CD4-positive, alpha-beta T cell (primary cell): Measurements from ENCODE around the gene ZFP3. TPM values are rescaled to one million over a fixed set of nuclear protein-coding genes. Genes with fewer than 3 reads are reported as not detected.
"Not testable (repeated sequence)": the region's sequence is repeated elsewhere in the genome, so short reads cannot be mapped to it uniquely, and the experiment has no call there.

ENCODE experiments used
- ATAC-seq: fragments of 200-7000 bp; cut with Tn5 transposase; one replicate; pipeline ENCODE4 v1.10.0; 2022; ENCODE audit warnings: mild to moderate bottlenecking; ENCODE audit not compliant: poor library complexity
- CTCF ChIA-PET: fragments of 350-600 bp; sonication (Branson Sonifier 250); formaldehyde crosslinking; loops from one replicate; lab custom pipeline; 2021; ENCODE audit warnings: antibody characterized with exemption, inconsistent platforms; lab: Charles Lee
- POLR2A ChIA-PET: fragments of 350-600 bp; sonication (Branson Sonifier 250); formaldehyde crosslinking; loops from one replicate; lab custom pipeline; 2021; ENCODE audit warnings: antibody characterized with exemption, inconsistent platforms; lab: Charles Lee
- DNase-seq, 14 experiments: peaks; one replicate each; pipeline ENCODE4 v3.0.0-alpha.2; 2013 to 2020; ENCODE audit warnings: mixed read lengths in 2 of 14
- H3K27ac ChIP-seq, 2 donors: one replicate each; pipeline versions ENCODE4 v1.5.1 to v1.7.0; 2013; ENCODE audit warnings: low read length in 2 of 2, low read depth in 1 of 2, mild to moderate bottlenecking in 1 of 2
- H3K27me3 ChIP-seq, 2 experiments: 1 replicate in 1 of 2; 2 replicates in 1 of 2; pipeline versions ENCODE4 v1.6.1 to v1.7.0; 2013; ENCODE audit warnings: low read length in 2 of 2, control low read depth in 1 of 2, mild to moderate bottlenecking in 1 of 2, moderate library complexity in 1 of 2; ENCODE audit not compliant: insufficient read depth in 2 of 2, control insufficient read depth in 1 of 2
- H3K36me3 ChIP-seq: one replicate; pipeline ENCODE4 v1.6.1; 2013; ENCODE audit warnings: low read length, control low read depth; ENCODE audit not compliant: insufficient read depth
- H3K4me1 ChIP-seq: one replicate; pipeline ENCODE4 v1.6.1; 2013; ENCODE audit warnings: low read length, control low read depth; ENCODE audit not compliant: insufficient read depth
- H3K4me3 ChIP-seq: one replicate; pipeline ENCODE4 v1.5.1; 2013; ENCODE audit warnings: mild to moderate bottlenecking, low read length, moderate library complexity
- H3K9me3 ChIP-seq, 2 experiments: 1 replicate in 1 of 2; 2 replicates in 1 of 2; pipeline versions ENCODE4 v1.6.1 to v1.7.0; 2013; ENCODE audit warnings: low read length in 2 of 2, mild to moderate bottlenecking in 2 of 2, control low read depth in 1 of 2, moderate library complexity in 1 of 2; ENCODE audit not compliant: control insufficient read depth in 1 of 2, insufficient read depth in 1 of 2
- H3K27ac Mint-ChIP-seq: one replicate; pipeline ENCODE4 v1.8.0; 2020; ENCODE audit warnings: mixed read lengths
- H3K27me3 Mint-ChIP-seq: one replicate; pipeline ENCODE4 v1.8.0; 2021; ENCODE audit warnings: mixed read lengths
- H3K36me3 Mint-ChIP-seq: one replicate; pipeline ENCODE4 v1.8.0; 2021; ENCODE audit warnings: low read depth, mixed read lengths
- H3K4me1 Mint-ChIP-seq: one replicate; pipeline ENCODE4 v1.8.0; 2021; ENCODE audit warnings: low read depth, mixed read lengths
- H3K4me3 Mint-ChIP-seq: one replicate; pipeline ENCODE4 v1.8.0; 2020; ENCODE audit warnings: mild to moderate bottlenecking, mixed read lengths
- H3K9me3 Mint-ChIP-seq: one replicate; pipeline ENCODE4 v1.8.0; 2020; ENCODE audit warnings: mixed read lengths
- intact Hi-C, 2 experiments: fragments of 100-400 bp; cut with DNase I in 1 of 2; cut with micrococcal nuclease in 1 of 2; formaldehyde crosslinking; loops; one replicate each; pipeline versions ENCODE4 v1.15.1 to v1.9.0; 2023 to 2025; cut with DNase I, micrococcal nuclease
- total RNA-seq, 174 experiments: library from RNA in 2 of 174; stranded (reverse) in 2 of 174; gene quantifications; one replicate each; pipeline ENCODE4 v1.2.3 and lab custom pipeline; 2021 to 2026
- TF ChIP-seq, protein P1 (sequence below): fragments of 200-600 bp; IDR thresholded peaks from one replicate; pipeline ENCODE4 v1.8.0; 2022; ENCODE audit warnings: antibody characterized with exemption, mild to moderate bottlenecking

Gene ZFP3
- total RNA-seq, 2 experiments from 2014 or later = 2.4 TPM

DNA sequence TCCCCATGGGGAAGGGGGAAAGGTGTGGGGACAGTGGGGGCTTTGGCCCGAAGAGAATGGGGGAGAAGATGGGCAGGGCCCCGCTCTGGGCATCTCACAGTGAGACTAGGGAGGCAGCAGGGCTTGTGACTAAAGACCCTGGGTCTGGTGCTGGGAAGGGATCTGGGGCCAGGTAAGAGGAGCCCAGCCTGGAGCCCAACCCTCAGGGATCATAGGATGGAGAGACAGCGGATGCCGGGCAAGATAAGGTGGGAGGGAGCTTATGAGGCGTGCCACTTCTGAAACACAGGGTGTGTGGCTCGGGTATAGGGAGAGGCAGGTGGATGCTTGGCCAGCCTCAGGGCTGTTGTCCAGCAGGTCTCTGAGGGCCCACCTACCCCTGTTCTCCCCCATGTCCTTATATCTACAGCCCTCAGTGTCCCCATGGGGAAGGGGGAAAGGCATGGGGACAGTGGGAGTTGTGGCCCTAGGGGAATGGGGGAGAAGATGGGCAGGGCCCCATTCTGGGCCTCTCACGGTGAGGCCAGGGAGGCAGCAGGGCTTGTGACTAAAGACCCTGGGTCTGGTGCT is 53.0 kb downstream of the ZFP3 start:
- TF ChIP-seq, protein P1, sequence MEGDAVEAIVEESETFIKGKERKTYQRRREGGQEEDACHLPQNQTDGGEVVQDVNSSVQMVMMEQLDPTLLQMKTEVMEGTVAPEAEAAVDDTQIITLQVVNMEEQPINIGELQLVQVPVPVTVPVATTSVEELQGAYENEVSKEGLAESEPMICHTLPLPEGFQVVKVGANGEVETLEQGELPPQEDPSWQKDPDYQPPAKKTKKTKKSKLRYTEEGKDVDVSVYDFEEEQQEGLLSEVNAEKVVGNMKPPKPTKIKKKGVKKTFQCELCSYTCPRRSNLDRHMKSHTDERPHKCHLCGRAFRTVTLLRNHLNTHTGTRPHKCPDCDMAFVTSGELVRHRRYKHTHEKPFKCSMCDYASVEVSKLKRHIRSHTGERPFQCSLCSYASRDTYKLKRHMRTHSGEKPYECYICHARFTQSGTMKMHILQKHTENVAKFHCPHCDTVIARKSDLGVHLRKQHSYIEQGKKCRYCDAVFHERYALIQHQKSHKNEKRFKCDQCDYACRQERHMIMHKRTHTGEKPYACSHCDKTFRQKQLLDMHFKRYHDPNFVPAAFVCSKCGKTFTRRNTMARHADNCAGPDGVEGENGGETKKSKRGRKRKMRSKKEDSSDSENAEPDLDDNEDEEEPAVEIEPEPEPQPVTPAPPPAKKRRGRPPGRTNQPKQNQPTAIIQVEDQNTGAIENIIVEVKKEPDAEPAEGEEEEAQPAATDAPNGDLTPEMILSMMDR = no peak
- ChIA-PET CTCF (no interaction called here), POLR2A (no interaction called here)
- H3K4me1 ChIP-seq = no peaks in the 10 kb centered on the region
- no peak overlapping the region for H3K4me3 ChIP-seq
- H3K27me3 ChIP-seq = no peaks in the 10 kb centered on the region
- DNase-seq = no peak
- H3K36me3 ChIP-seq = no peaks in the 10 kb centered on the region
- ATAC-seq = no peak
- intact Hi-C loops = no loop called here
- H3K27ac ChIP-seq = no peak overlapping the region
- H3K9me3 Mint-ChIP-seq = no peaks in the 10 kb centered on the region
- no peaks in the 10 kb centered on the region for H3K4me1 Mint-ChIP-seq
- no peak overlapping the region for H3K4me3 Mint-ChIP-seq
- no peaks in the 10 kb centered on the region for H3K9me3 ChIP-seq
- H3K27ac Mint-ChIP-seq = no peak overlapping the region
- H3K36me3 Mint-ChIP-seq = no peaks in the 10 kb centered on the region
- peaks cover 14% of the 10 kb centered on the region for H3K27me3 Mint-ChIP-seq

DNA sequence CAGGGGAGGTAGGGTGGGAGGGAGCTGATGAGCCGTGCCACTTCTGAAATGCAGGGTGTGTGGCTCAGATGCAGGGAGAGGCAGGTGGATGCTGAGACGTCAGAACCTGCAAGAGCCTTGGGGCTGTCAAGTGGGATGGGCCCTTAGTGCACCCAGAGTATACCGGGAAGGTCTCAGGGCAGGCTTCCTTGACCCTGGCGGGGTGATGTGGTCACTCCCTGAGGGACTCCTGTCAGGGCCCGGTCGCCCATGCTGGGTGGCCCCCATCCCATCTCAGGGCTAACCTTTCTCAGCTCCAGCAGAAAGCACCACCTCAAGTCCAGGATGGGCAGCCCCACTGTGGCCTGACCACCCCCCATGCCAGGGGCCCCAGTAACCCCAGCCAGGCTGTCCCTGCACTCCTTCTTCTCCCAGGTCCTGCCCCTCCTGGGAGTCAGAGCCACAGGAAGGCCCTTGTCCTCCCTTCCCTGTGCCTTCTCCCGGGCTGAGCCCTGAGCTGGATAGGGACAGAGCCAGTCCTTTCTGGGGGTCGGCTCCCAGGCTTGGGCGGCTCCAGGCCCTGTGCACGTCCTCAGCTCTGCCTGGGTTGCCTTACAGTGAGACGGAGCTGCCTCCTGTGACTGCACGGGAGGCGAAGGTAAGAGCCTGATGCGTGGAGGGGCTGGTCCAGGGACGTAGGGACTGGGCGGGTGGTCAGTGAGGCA is 53.7 kb downstream of the ZFP3 start:
- not testable (repeated sequence) for H3K27ac ChIP-seq

DNA sequence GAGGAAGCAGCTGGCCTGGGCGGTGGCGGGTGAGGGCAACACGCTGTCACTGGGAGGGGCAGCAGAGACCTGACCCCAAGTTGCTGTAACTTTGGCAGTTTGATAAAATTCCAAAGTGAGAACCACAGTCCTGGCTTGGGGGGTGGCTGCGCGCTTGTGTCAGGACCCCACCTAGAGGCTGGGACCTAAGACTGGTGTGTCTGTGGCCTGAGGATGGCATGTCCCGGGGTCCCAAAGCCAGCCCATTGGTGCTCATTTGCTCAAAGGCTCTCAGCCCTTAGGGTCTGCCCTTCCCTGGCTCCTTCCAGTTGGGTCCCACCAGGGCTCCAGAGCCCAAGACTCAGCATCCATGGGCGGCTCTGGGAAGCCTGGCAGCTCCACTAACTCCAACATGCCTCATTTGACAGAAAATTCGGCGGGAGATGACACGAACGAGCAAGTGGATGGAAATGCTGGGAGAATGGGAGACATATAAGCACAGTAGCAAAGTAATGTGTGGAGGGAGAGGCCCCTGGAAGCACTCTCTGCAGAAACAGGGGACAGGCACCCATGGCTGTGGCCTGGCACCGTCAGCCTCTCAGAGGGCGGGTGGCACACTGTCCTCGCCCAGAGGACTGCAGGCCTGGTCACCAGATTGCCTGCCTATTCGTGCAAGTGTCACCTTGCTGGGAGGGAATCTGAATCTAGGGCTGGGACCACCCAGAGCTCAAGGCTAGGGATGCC is 54.4 kb downstream of the ZFP3 start:
- DNase-seq, intact Hi-C loops, H3K36me3 ChIP-seq, ATAC-seq, H3K4me1 ChIP-seq, H3K27me3 Mint-ChIP-seq, H3K27ac Mint-ChIP-seq, H3K36me3 Mint-ChIP-seq, H3K9me3 ChIP-seq, POLR2A ChIA-PET, H3K4me1 Mint-ChIP-seq, CTCF ChIA-PET, H3K4me3 ChIP-seq, H3K4me3 Mint-ChIP-seq, H3K27ac ChIP-seq, H3K9me3 Mint-ChIP-seq, H3K27me3 ChIP-seq: not testable (repeated sequence)

More for the DNA sequence above, 53.7 kb downstream of the ZFP3 start:
- H3K36me3 ChIP-seq, H3K27me3 ChIP-seq, H3K9me3 Mint-ChIP-seq, CTCF ChIA-PET, H3K9me3 ChIP-seq, ATAC-seq, intact Hi-C loops, H3K4me3 Mint-ChIP-seq, H3K27ac Mint-ChIP-seq, POLR2A ChIA-PET, H3K4me1 Mint-ChIP-seq, H3K36me3 Mint-ChIP-seq, H3K4me1 ChIP-seq, H3K27me3 Mint-ChIP-seq, H3K4me3 ChIP-seq: not testable (repeated sequence)
- DNase-seq = peak in 1 of 14 experiments; percentile 28

DNA sequence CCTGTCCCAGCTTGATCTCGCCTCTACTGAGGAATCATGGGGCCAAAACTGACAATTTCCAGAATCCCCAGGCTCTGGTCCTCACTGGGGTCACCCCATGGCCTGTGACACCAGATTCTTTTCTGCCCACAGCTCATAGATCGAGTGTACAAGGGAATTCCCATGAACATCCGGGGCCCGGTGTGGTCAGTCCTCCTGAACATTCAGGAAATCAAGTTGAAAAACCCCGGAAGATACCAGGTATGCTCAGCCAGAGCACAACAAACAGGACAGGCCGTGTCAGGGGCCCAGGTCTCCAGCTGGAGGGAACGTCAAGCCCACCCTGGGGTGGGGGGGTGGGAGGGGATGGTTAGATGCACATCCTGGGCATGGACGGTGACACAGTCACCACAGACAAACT is 55.0 kb downstream of the ZFP3 start:
- no peak overlapping the region for H3K4me3 Mint-ChIP-seq
- no peaks in the 10 kb centered on the region for H3K27me3 ChIP-seq
- no peaks in the 10 kb centered on the region for H3K9me3 Mint-ChIP-seq
- peaks cover 3% of the 10 kb centered on the region for H3K27me3 Mint-ChIP-seq
- CTCF ChIA-PET = no interaction called here
- DNase-seq (no peak), ATAC-seq (no peak)
- H3K27ac Mint-ChIP-seq = no peak overlapping the region
- no peak overlapping the region for H3K4me3 ChIP-seq
- H3K4me1 Mint-ChIP-seq = no peaks in the 10 kb centered on the region
- no peaks in the 10 kb centered on the region for H3K9me3 ChIP-seq
- POLR2A ChIA-PET = no interaction called here
- H3K27ac ChIP-seq = no peak overlapping the region
- no peaks in the 10 kb centered on the region for H3K36me3 Mint-ChIP-seq
- intact Hi-C loops = no loop called here
- no peaks in the 10 kb centered on the region for H3K36me3 ChIP-seq
- TF ChIP-seq, protein P1 = no peak
- no peaks in the 10 kb centered on the region for H3K4me1 ChIP-seq

DNA sequence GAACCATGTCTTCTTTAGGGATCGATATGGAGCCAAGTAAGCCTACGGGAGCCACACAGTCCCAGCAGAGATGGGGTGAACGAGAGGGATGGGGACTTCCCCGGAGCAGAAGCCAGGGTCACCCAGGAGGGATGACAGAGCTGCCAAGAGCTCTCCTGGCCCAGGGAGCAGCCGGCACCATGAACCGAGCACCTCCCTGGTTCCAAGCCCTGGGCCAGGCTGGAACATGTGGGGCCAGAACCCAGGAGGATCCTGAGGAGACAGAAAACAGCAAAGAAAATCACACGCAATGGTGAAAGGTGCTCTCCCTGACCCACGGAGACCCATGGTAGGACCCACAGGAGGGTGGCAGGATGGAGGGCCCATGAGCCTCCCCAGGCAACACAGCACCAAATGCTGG is 55.7 kb downstream of the ZFP3 start:
- H3K4me3 Mint-ChIP-seq, H3K27ac ChIP-seq, intact Hi-C loops, H3K27me3 Mint-ChIP-seq, H3K27ac Mint-ChIP-seq, H3K27me3 ChIP-seq, ATAC-seq, H3K4me3 ChIP-seq, H3K9me3 Mint-ChIP-seq, H3K36me3 Mint-ChIP-seq, DNase-seq, H3K4me1 ChIP-seq, POLR2A ChIA-PET, H3K9me3 ChIP-seq, CTCF ChIA-PET, H3K36me3 ChIP-seq, H3K4me1 Mint-ChIP-seq: not testable (repeated sequence)
